B cell (primary cell): ENCODE data around the gene TNFRSF25. TPM values are rescaled to one million over a fixed set of nuclear protein-coding genes. Genes with fewer than 3 reads are reported as not detected.

Source experiments
- ATAC-seq: fragments of 200-7000 bp; cut with Tn5 transposase; one replicate; pipeline ENCODE4 v1.10.0; 2021; ENCODE audit warnings: low read depth, mild to moderate bottlenecking, moderate number of reproducible peaks, moderate library complexity
- CTCF ChIA-PET: fragments of 350-600 bp; sonication (Branson Sonifier 250); formaldehyde crosslinking; loops from one replicate; lab custom pipeline; 2021; ENCODE audit warnings: antibody characterized with exemption, inconsistent platforms; lab: Charles Lee
- POLR2A ChIA-PET: fragments of 350-600 bp; sonication (Branson Sonifier 250); formaldehyde crosslinking; loops from one replicate; lab custom pipeline; 2021; ENCODE audit warnings: antibody characterized with exemption; lab: Charles Lee
- DNase-seq: peaks from one replicate; pipeline ENCODE4 v3.0.0; 2013
- H2AFZ ChIP-seq: 2 replicates; pipeline ENCODE4 v1.6.1; 2012; ENCODE audit warnings: mild to moderate bottlenecking, low read depth, low read length; ENCODE audit not compliant: insufficient read depth, poor library complexity, severe bottlenecking
- H3K27ac ChIP-seq, 2 donors: 1 replicate in 1 of 2; 2 replicates in 1 of 2; pipeline ENCODE4 v1.5.1; 2012 to 2013; ENCODE audit warnings: low read length in 2 of 2, mild to moderate bottlenecking in 2 of 2, moderate library complexity in 1 of 2
- H3K27me3 ChIP-seq, 4 experiments: fragments of 200-600 bp in 1 of 4; sonication (generic) in 1 of 4; replicated peaks in 1 of 4; 1 replicate in 2 of 4; 2 replicates in 2 of 4; pipeline versions ENCODE4 v1.6.1 to v1.7.0; 2013 to 2016; ENCODE audit warnings: low read length in 3 of 4, mild to moderate bottlenecking in 2 of 4, mixed read lengths in 1 of 4, moderate library complexity in 1 of 4; ENCODE audit not compliant: insufficient read depth in 4 of 4, control insufficient read depth in 3 of 4; ENCODE audit errors: control extremely low read depth in 1 of 4
- H3K36me3 ChIP-seq, 2 experiments: replicated peaks in 1 of 2; 1 replicate in 1 of 2; 2 replicates in 1 of 2; pipeline versions ENCODE4 v1.6.1 to v1.7.1; 2013; ENCODE audit warnings: low read length in 1 of 2; ENCODE audit not compliant: insufficient read depth in 2 of 2, control insufficient read depth in 1 of 2; ENCODE audit errors: control extremely low read depth in 1 of 2, extremely low read depth in 1 of 2
- H3K4me1 ChIP-seq, 2 donors: fragments of 200-600 bp in 1 of 2; sonication (generic) in 1 of 2; 1 replicate in 1 of 2; 2 replicates in 1 of 2; pipeline versions ENCODE4 v1.5.1 to v1.6.1; 2013 to 2017; ENCODE audit warnings: low read length in 2 of 2; ENCODE audit not compliant: control insufficient read depth in 2 of 2, insufficient read depth in 2 of 2
- H3K4me2 ChIP-seq: replicated peaks from 2 replicates; pipeline ENCODE3; 2012; ENCODE audit warnings: mild to moderate bottlenecking, low read depth, low read length; ENCODE audit not compliant: poor library complexity, severe bottlenecking
- H3K4me3 ChIP-seq, 5 experiments: fragments of 200-600 bp in 1 of 5; sonication (generic) in 1 of 5; 1 replicate in 3 of 5; 2 replicates in 2 of 5; pipeline versions ENCODE4 v1.5.1 to v1.7.0; 2011 to 2016; ENCODE audit warnings: low read length in 4 of 5, mild to moderate bottlenecking in 4 of 5, low read depth in 2 of 5, control low read depth in 1 of 5, moderate library complexity in 1 of 5; ENCODE audit not compliant: insufficient read depth in 1 of 5; ENCODE audit errors: control extremely low read depth in 1 of 5, extremely low read depth in 1 of 5
- H3K79me2 ChIP-seq: fragments of 200-600 bp; sonication (generic); one replicate; pipeline ENCODE4 v1.6.0; 2016; ENCODE audit warnings: low read length; ENCODE audit not compliant: control insufficient read depth, insufficient read depth
- H3K9ac ChIP-seq: fragments of 200-600 bp; sonication (generic); 2 replicates; pipeline ENCODE4 v1.6.1; 2017; ENCODE audit warnings: mild to moderate bottlenecking, low read length, moderate library complexity
- H3K9me3 ChIP-seq, 3 donors: one replicate each; pipeline versions ENCODE4 v1.6.1 to v1.7.1; 2013; ENCODE audit warnings: low read length in 2 of 3; ENCODE audit not compliant: control insufficient read depth in 2 of 3, insufficient read depth in 1 of 3; ENCODE audit errors: control extremely low read depth in 1 of 3
- H4K20me1 ChIP-seq: 2 replicates; pipeline ENCODE4 v1.6.0; 2012; ENCODE audit warnings: mild to moderate bottlenecking, low read length; ENCODE audit not compliant: insufficient read depth, control insufficient read depth, poor library complexity, severe bottlenecking
- H3K27ac Mint-ChIP-seq: one replicate; pipeline ENCODE4 v1.8.0; 2021; ENCODE audit warnings: mixed read lengths
- H3K27me3 Mint-ChIP-seq: one replicate; pipeline ENCODE4 v1.8.0; 2021; ENCODE audit warnings: mixed read lengths
- H3K4me1 Mint-ChIP-seq: one replicate; pipeline ENCODE4 v1.8.0; 2021; ENCODE audit warnings: mixed read lengths
- H3K4me3 Mint-ChIP-seq: one replicate; pipeline ENCODE4 v1.8.0; 2021; ENCODE audit warnings: mixed read lengths
- H3K9me3 Mint-ChIP-seq: one replicate; pipeline ENCODE4 v1.8.0; 2022; ENCODE audit warnings: mixed read lengths; ENCODE audit not compliant: insufficient read depth
- CTCF ChIP-seq: fragments of 200-600 bp; IDR thresholded peaks from one replicate; pipeline ENCODE4 v1.8.0; 2022; ENCODE audit warnings: antibody characterized with exemption, mild to moderate bottlenecking
- EZH2 ChIP-seq: IDR thresholded peaks from 2 replicates; pipeline ENCODE4 v1.6.1; 2012; ENCODE audit warnings: borderline replicate concordance, low read depth, mild to moderate bottlenecking, moderate library complexity, low read length; ENCODE audit not compliant: insufficient read depth, poor library complexity, severe bottlenecking
- WGBS: methylation state at CpG from one replicate; pipeline ENCODE4 v1.1.5; 2013; ENCODE audit warnings: missing lambda C conversion rate; ENCODE audit not compliant: insufficient coverage; 5-methylcytosine and 5-hydroxymethylcytosine counted together
- intact Hi-C: fragments of 100-400 bp; cut with micrococcal nuclease; formaldehyde crosslinking; loops from one replicate; pipeline ENCODE4 v1.10.0; 2022
- polyA plus RNA-seq: library from polyadenylated mRNA; depleted of rRNA; stranded (reverse); fragments of >200 nt; gene quantifications from 2 replicates; pipeline ENCODE4 v1.2.3, GENCODE V29; 2012
- total RNA-seq, 2 donors: library from RNA; stranded (reverse); fragments of 120-200 nt in 1 of 2; gene quantifications; 1 replicate in 1 of 2; 2 replicates in 1 of 2; pipeline versions ENCODE4 v1.2.3 to v1.2.4, GENCODE V29; 2013 to 2022

TNFRSF25 gene
- total and polyA plus RNA-seq, 2 donors (not counting 1 experiment from before 2014, with no cell fraction given), result 2.6 to 7.1 TPM

GRCh38 chr1:6460301-6461050 lies 5.5 kb downstream of the TNFRSF25 start:
- H3K79me2 ChIP-seq, result no peaks in the 10 kb centered on the region
- peak overlapping the region; percentile 37 for H3K9ac ChIP-seq
- ChIA-PET CTCF (interaction anchor here (0.9 to 1.0 kb wide), 2 partner anchors 12 to 16 kb away, joined by 3 read pairs; no protein-coding TSS in a partner anchor), POLR2A (no interaction called here)
- H3K27me3 ChIP-seq, result peaks cover 0 to 50% (median 19%) of the 10 kb centered on the region in 4 experiments
- no peak overlapping the region for H3K27ac ChIP-seq
- peak overlapping the region; percentile 20 for H3K27ac Mint-ChIP-seq
- H3K9me3 ChIP-seq, result no peaks in the 10 kb centered on the region
- no peak for TF ChIP-seq EZH2
- TF ChIP-seq CTCF, result no peak
- H3K4me3 ChIP-seq, result peak overlapping the region in 2 of 5 experiments; percentile 32 to 50
- peak overlapping the region; percentile 72 for H3K4me2 ChIP-seq
- H2AFZ ChIP-seq, result peak overlapping the region; percentile 54
- peak overlapping the region; percentile 71 for H3K4me3 Mint-ChIP-seq
- DNase-seq, result peak; percentile 63
- H4K20me1 ChIP-seq, result no peaks in the 10 kb centered on the region
- peaks cover 44% of the 10 kb centered on the region for H3K27me3 Mint-ChIP-seq
- intact Hi-C loops, result no loop called here
- H3K4me1 ChIP-seq, result peaks cover 16 to 20% of the 10 kb centered on the region in 2 donors
- WGBS, result 32% methylated on average over 35 of the region's 39 CpGs
- H3K4me1 Mint-ChIP-seq, result peaks cover 23% of the 10 kb centered on the region
- no peaks in the 10 kb centered on the region for H3K9me3 Mint-ChIP-seq
- H3K36me3 ChIP-seq, result no peaks in the 10 kb centered on the region
- peak; percentile 48 for ATAC-seq

GRCh38 chr1:6459850-6460265 lies 6.1 kb downstream of the TNFRSF25 start:
- no peak for ATAC-seq
- H3K27ac Mint-ChIP-seq, result no peak overlapping the region
- peaks cover 44% of the 10 kb centered on the region for H3K27me3 Mint-ChIP-seq
- Histone ChIP-seq H3K27ac (no peak overlapping the region), H2AFZ (peak overlapping the region; percentile 54), H3K36me3 (no peaks in the 10 kb centered on the region), H3K4me2 (peak overlapping the region; percentile 72), H3K9ac (peak overlapping the region; percentile 37), H3K79me2 (no peaks in the 10 kb centered on the region), H3K4me1 (peaks cover 16 to 17% of the 10 kb centered on the region in 2 donors), H4K20me1 (no peaks in the 10 kb centered on the region), H3K27me3 (peaks cover 0 to 46% (median 19%) of the 10 kb centered on the region in 4 experiments), H3K9me3 (no peaks in the 10 kb centered on the region), H3K4me3 (peak overlapping the region in 1 of 5 experiments; percentile 32)
- DNase-seq, result no peak
- H3K4me3 Mint-ChIP-seq, result peak overlapping the region; percentile 71
- no peaks in the 10 kb centered on the region for H3K9me3 Mint-ChIP-seq
- TF ChIP-seq EZH2, result no peak
- no peak for TF ChIP-seq CTCF
- intact Hi-C loops, result no loop called here
- ChIA-PET POLR2A (no interaction called here), CTCF (interaction anchor here (0.9 to 1.0 kb wide), 2 partner anchors 12 to 17 kb away, joined by 3 read pairs; no protein-coding TSS in a partner anchor)
- WGBS, result 6% methylated on average over 18 of the region's 18 CpGs
- peaks cover 23% of the 10 kb centered on the region for H3K4me1 Mint-ChIP-seq
